ENCODE measurements around the gene LGR6. TPM values are rescaled to one million over a fixed set of nuclear protein-coding genes. Genes with fewer than 3 reads are reported as not detected.
A peak's percentile ranks its signal among the peaks of the same experiment; 100 is the strongest.
"Not testable (repeated sequence)": the region's sequence is repeated elsewhere in the genome, so short reads cannot be mapped to it uniquely, and the experiment has no call there.

LGR6 gene
- polyA plus RNA-seq, 12 donors: 0.20 to 32.4 (median 1.5) TPM; not detected in 2

- no peak for DNase-seq
These were observed 131.0 kb downstream of the LGR6 start for GRCh38 chr1:202324646-202325045.

GRCh38 chr1:202329891-202330290, 136.3 kb downstream of the LGR6 start:
- no peak for DNase-seq

GRCh38 chr1:202333861-202334260, 140.3 kb downstream of the LGR6 start:
- no peak for DNase-seq

GRCh38 chr1:202343652-202344349, 150.2 kb downstream of the LGR6 start:
- DNase-seq: peak; percentile 31

- DNase-seq: peak; percentile 12
These were observed 154.5 kb downstream of the LGR6 start for GRCh38 chr1:202348005-202348508.

- peak; percentile 98 for DNase-seq
These were observed 155.1 kb downstream of the LGR6 start, which contains the start of gene PPP1R12B for GRCh38 chr1:202348509-202349205. Gene PPP1R12B (plus strand): TSS chr1:202348699. CDS start chr1:202348852, 153 bp downstream.

GRCh38 chr1:202349206-202349928, 155.8 kb downstream of the LGR6 start:
- peak; percentile 48 for DNase-seq

GRCh38 chr1:202351725-202352124, 158.1 kb downstream of the LGR6 start:
- DNase-seq: no peak

- not testable (repeated sequence) for DNase-seq
These were observed 159.1 kb downstream of the LGR6 start for GRCh38 chr1:202352583-202353197.

GRCh38 chr1:202355944-202356553, 162.4 kb downstream of the LGR6 start:
- DNase-seq: no peak

GRCh38 chr1:202357506-202357905, 163.9 kb downstream of the LGR6 start:
- no peak for DNase-seq

GRCh38 chr1:202361224-202361623, 167.6 kb downstream of the LGR6 start:
- DNase-seq: no peak

GRCh38 chr1:202361701-202362100, 168.1 kb downstream of the LGR6 start:
- DNase-seq: no peak

GRCh38 chr1:202362212-202362611, 168.6 kb downstream of the LGR6 start:
- DNase-seq: no peak

- no peak for DNase-seq
These were observed 171.7 kb downstream of the LGR6 start for GRCh38 chr1:202365092-202365815.

- DNase-seq: no peak
These were observed 173.7 kb downstream of the LGR6 start for GRCh38 chr1:202367271-202367670.
